ENCODE measurements around the gene NR6A1. TPM values are rescaled to one million over a fixed set of nuclear protein-coding genes. Genes with fewer than 3 reads are reported as not detected.

NR6A1 gene
- total RNA-seq, 2 experiments from 2014 or later, result 17.5 to 23.0 TPM

GRCh38 chr9:124675261-124676158 is 95.6 kb downstream of the NR6A1 start:
- no TSS peak for BruUV-seq (replicated peaks)
- H3K4me3 ChIP-seq (ENCODE audit: low read depth, low read length, poor library complexity, severe bottlenecking), result no peak overlapping the region
- peaks cover 11% of the 10 kb centered on the region; the same call in 1 of the 2 replicates for H3K36me3 ChIP-seq (ENCODE audit: insufficient read depth, low read length)
- TF ChIP-seq EZH2phosphoT487 (IDR thresholded peaks at IDR 0.05; ENCODE audit: borderline replicate concordance, low read depth, low read length), result no peak
- no peak; the same call in 1 of the 2 replicates for TF ChIP-seq CTCF (conservative IDR thresholded peaks at IDR 0.05; ENCODE audit: low read length)
- H4K20me1 ChIP-seq (ENCODE audit: insufficient read depth, low read length), result peaks cover 4% of the 10 kb centered on the region; the same call in 1 of the 2 replicates
- ChIA-PET POLR2A (interaction anchor here (0.5 to 1.0 kb wide), 3 partner anchors 10 to 439 kb away, joined by 3 to 5 read pairs (median 3); no protein-coding TSS in a partner anchor), CTCF (ENCODE audit: unreplicated experiment) (no interaction called here)
- H3K79me2 ChIP-seq (ENCODE audit: insufficient read depth, low read depth, low read length), result 0 out of 2 replicates have a peak, but pooled peaks cover 13% of the 10 kb centered on the region
- DNase-seq (ENCODE audit: low spot score), result no peak
- intact Hi-C loops (cut with micrococcal nuclease; ENCODE audit: unreplicated experiment), result no loop called here
- H2AFZ ChIP-seq (ENCODE audit: low read length), result no peak overlapping the region
- no peaks in the 10 kb centered on the region for H3K9me3 ChIP-seq (ENCODE audit: low read length)
- H3K9me2 ChIP-seq (ENCODE audit: insufficient read depth, low read length), result no peaks in the 10 kb centered on the region
- peaks cover 7% of the 10 kb centered on the region for H3K4me1 ChIP-seq (ENCODE audit: insufficient read depth, low read length, poor library complexity, severe bottlenecking)
- H3K4me2 ChIP-seq (ENCODE audit: low read length), result no peak overlapping the region
- no peak overlapping the region for H3K27ac ChIP-seq (ENCODE audit: low read depth, low read length, poor library complexity, severe bottlenecking)

GRCh38 chr9:124674651-124675050 is 96.5 kb downstream of the NR6A1 start:
- ChIA-PET CTCF (ENCODE audit: unreplicated experiment) (no interaction called here), POLR2A (interaction anchor here (0.5 kb wide), 1 partner anchor 440 kb away, joined by 5 read pairs; no protein-coding TSS in a partner anchor)
- no peak overlapping the region for H3K27ac ChIP-seq (ENCODE audit: low read depth, low read length, poor library complexity, severe bottlenecking)
- DNase-seq (ENCODE audit: low spot score), result no peak
- no TSS peak for BruUV-seq (replicated peaks)
- no peak overlapping the region for H3K4me3 ChIP-seq (ENCODE audit: low read depth, low read length, poor library complexity, severe bottlenecking)
- intact Hi-C loops (cut with micrococcal nuclease; ENCODE audit: unreplicated experiment), result no loop called here
- H2AFZ ChIP-seq (ENCODE audit: low read length), result no peak overlapping the region
- H4K20me1 ChIP-seq (ENCODE audit: insufficient read depth, low read length), result peaks cover 4% of the 10 kb centered on the region; the same call in 1 of the 2 replicates
- no peak overlapping the region for H3K4me2 ChIP-seq (ENCODE audit: low read length)
- H3K36me3 ChIP-seq (ENCODE audit: insufficient read depth, low read length), result peaks cover 11% of the 10 kb centered on the region
- no peaks in the 10 kb centered on the region for H3K9me3 ChIP-seq (ENCODE audit: low read length)
- no peaks in the 10 kb centered on the region for H3K9me2 ChIP-seq (ENCODE audit: insufficient read depth, low read length)
- 0 out of 2 replicates have a peak, but pooled peaks cover 20% of the 10 kb centered on the region for H3K79me2 ChIP-seq (ENCODE audit: insufficient read depth, low read depth, low read length)
- no peak for TF ChIP-seq EZH2phosphoT487 (IDR thresholded peaks at IDR 0.05; ENCODE audit: borderline replicate concordance, low read depth, low read length)
- no peak for TF ChIP-seq CTCF (conservative IDR thresholded peaks at IDR 0.05; ENCODE audit: low read length)
- peaks cover 7% of the 10 kb centered on the region for H3K4me1 ChIP-seq (ENCODE audit: insufficient read depth, low read length, poor library complexity, severe bottlenecking)
